Measurements from ENCODE around the gene TRAF5.

Gene TRAF5

DNA sequence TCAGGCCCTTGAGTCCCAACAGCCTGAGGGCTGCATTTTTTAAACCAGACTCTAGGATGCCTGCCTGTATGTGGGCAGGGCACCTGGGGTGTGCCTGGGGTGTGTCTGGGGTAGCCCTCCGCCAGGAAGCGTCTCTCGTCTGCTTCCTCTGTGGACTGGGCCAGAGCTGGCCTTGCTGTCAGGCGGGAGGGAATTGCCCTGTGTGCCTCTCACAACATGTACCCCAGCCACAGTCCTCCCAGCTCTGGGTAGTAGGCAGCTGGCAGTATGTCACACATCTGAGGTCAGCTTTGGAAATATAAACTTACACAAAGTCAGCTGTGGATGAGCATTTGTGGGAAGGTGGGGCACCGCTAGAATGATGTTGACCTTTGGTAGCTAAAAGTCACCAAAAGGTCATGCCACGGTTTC, 13.0 kb downstream of the TRAF5 start:
- ChIA-PET POLR2A (no interaction called here), CTCF (no interaction called here)
- TF ChIP-seq ARNT (IDR thresholded peaks at IDR 0.05) (no peak), ZNF384 (IDR thresholded peaks at IDR 0.05) (no peak), ELF4 (IDR thresholded peaks at IDR 0.05) (no peak), L3MBTL2 (conservative IDR thresholded peaks at IDR 0.05) (no peak), HDGF (IDR thresholded peaks at IDR 0.05; ENCODE audit: borderline replicate concordance) (no peak), FOXK2 (IDR thresholded peaks at IDR 0.05) (no peak), SUZ12 (IDR thresholded peaks at IDR 0.05) (no peak), LEF1 (IDR thresholded peaks at IDR 0.05; ENCODE audit: borderline replicate concordance) (no peak), NFRKB (IDR thresholded peaks at IDR 0.05) (no peak), SP1 (IDR thresholded peaks at IDR 0.05) (no peak), FOXA1 (IDR thresholded peaks at IDR 0.05) (no peak)
- TF ChIP-seq, protein P1, sequence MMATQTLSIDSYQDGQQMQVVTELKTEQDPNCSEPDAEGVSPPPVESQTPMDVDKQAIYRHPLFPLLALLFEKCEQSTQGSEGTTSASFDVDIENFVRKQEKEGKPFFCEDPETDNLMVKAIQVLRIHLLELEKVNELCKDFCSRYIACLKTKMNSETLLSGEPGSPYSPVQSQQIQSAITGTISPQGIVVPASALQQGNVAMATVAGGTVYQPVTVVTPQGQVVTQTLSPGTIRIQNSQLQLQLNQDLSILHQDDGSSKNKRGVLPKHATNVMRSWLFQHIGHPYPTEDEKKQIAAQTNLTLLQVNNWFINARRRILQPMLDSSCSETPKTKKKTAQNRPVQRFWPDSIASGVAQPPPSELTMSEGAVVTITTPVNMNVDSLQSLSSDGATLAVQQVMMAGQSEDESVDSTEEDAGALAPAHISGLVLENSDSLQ (IDR thresholded peaks at IDR 0.05): no peak
- no peak for DNase-seq (ENCODE audit: extremely low spot score)

DNA sequence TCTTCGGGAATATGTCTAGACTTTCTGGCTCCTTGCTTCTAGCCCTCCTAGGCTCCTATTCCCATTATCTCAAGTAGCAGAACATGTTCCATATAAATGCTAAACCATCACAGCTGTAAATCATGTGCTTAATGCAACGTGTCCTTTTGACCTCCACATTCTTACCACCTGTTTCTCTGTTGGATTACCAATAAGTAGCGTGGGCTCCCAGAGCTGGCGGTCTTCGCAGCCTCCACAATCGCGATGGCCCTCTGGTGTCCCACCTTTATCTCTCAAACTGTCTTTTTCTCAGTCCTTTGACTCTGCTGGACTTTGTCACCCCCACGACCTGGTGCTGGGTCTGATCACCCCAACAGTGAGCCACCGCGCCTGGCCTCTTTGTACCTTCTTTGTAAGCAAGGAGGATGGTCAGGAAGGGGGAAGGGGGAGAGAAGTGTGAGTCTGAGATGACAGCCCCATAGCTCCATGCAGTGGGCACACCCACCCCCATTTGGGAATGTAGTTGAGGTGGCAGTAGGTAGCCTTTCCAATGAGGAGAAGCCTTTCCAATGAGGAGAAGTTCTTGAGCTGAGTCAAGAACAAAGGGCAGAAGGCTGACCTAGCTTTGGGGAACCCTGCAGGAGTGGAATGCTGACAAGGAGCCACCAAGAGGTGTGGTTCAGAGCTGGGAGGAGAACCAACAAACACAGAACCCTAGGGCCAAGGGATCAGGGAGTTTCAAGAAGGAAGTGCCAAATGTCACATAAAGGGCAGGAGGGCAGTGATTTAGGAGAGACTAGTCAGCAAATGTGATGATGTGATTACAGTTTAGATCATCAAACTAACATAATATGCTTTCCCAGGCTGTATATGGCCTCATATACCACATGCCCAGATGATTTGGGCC, 14.2 kb downstream of the TRAF5 start:
- DNase-seq (ENCODE audit: extremely low spot score): no peak
- TF ChIP-seq NFRKB (IDR thresholded peaks at IDR 0.05) (no peak), LEF1 (IDR thresholded peaks at IDR 0.05; ENCODE audit: borderline replicate concordance) (no peak), ELF4 (IDR thresholded peaks at IDR 0.05) (no peak), FOXA1 (IDR thresholded peaks at IDR 0.05) (no peak), ARNT (IDR thresholded peaks at IDR 0.05) (no peak), HDGF (IDR thresholded peaks at IDR 0.05; ENCODE audit: borderline replicate concordance) (no peak), FOXK2 (IDR thresholded peaks at IDR 0.05) (no peak), TARDBP (IDR thresholded peaks at IDR 0.05) (no peak), L3MBTL2 (conservative IDR thresholded peaks at IDR 0.05) (no peak), BHLHE40 (IDR thresholded peaks at IDR 0.05; ENCODE audit: borderline replicate concordance) (no peak), CTBP1 (IDR thresholded peaks at IDR 0.05; ENCODE audit: borderline replicate concordance) (no peak)
- POLR2A ChIA-PET: interaction anchor here (0.8 kb wide), 1 partner anchor 14 kb away, joined by 4 read pairs; the partner anchor contains the start of gene TRAF5
- CTCF ChIA-PET: no interaction called here

DNA sequence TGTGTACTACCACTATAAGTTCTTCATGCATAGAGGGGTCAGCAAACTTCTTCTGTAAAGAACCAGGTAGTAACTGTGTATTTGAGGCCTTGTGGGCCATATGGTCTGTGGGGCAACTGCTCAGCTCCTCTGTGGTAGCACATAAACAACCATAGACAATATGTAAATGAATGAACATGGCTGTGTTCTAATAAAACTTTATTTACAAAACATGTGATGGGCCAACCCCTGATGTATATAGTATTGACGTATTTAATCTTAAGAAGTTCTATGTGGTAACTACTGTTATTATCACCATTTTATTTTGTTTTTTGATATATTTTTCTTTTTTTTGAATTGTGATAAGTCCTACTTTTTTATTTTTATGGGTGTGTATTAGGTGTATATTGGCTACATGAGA, 15.4 kb downstream of the TRAF5 start:
- TF ChIP-seq ZNF384 (IDR thresholded peaks at IDR 0.05): no peak
- no peak for TF ChIP-seq ELF4 (IDR thresholded peaks at IDR 0.05)
- no peak for TF ChIP-seq FOXA1 (IDR thresholded peaks at IDR 0.05)
- TF ChIP-seq HDGF (IDR thresholded peaks at IDR 0.05; ENCODE audit: borderline replicate concordance): no peak
- TF ChIP-seq LEF1 (IDR thresholded peaks at IDR 0.05; ENCODE audit: borderline replicate concordance): no peak
- no peak for TF ChIP-seq SUZ12 (IDR thresholded peaks at IDR 0.05)
- TF ChIP-seq TARDBP (IDR thresholded peaks at IDR 0.05): no peak
- TF ChIP-seq FOXK2 (IDR thresholded peaks at IDR 0.05): no peak
- no peak for TF ChIP-seq NFRKB (IDR thresholded peaks at IDR 0.05)
- no peak for TF ChIP-seq L3MBTL2 (conservative IDR thresholded peaks at IDR 0.05)
- TF ChIP-seq ARNT (IDR thresholded peaks at IDR 0.05): no peak
- TF ChIP-seq CTBP1 (IDR thresholded peaks at IDR 0.05; ENCODE audit: borderline replicate concordance): no peak
- TF ChIP-seq, protein P1 (IDR thresholded peaks at IDR 0.05): no peak
- no peak for TF ChIP-seq SP1 (IDR thresholded peaks at IDR 0.05)
- TF ChIP-seq FOXM1 (IDR thresholded peaks at IDR 0.05; ENCODE audit: borderline replicate concordance): no peak
- TF ChIP-seq BHLHE40 (IDR thresholded peaks at IDR 0.05; ENCODE audit: borderline replicate concordance): no peak
- DNase-seq (ENCODE audit: extremely low spot score): no peak
- ChIA-PET CTCF (no interaction called here), POLR2A (no interaction called here)

DNA sequence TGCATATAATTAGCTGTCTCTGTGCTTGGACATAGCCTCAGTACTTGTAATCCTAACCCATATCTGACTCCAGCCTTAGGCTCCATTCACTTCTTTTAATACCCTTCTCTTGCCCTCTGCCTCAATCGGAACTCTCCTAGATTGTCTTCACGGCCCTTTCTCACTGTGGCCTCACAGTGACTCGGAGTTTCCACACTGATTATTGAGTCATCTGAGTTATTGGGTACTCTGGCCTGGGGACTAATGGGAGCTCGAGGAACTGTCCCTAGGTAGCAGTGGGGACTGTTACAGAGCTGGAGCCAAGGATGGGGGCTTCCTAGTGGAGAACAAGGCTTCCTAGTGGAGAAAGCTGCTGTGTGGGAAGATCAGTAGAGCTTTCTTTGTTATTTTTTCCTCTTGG, 17.0 kb downstream of the TRAF5 start:
- CTCF ChIA-PET: interaction anchor here (0.9 to 1.5 kb wide), 2 partner anchors 127 to 133 kb away, joined by 3 to 5 read pairs; no protein-coding TSS in a partner anchor
- DNase-seq (ENCODE audit: extremely low spot score): no peak
- TF ChIP-seq, protein P1 (IDR thresholded peaks at IDR 0.05): no peak
- no peak for TF ChIP-seq FOXM1 (IDR thresholded peaks at IDR 0.05; ENCODE audit: borderline replicate concordance)
- no peak for TF ChIP-seq NFRKB (IDR thresholded peaks at IDR 0.05)
- TF ChIP-seq BHLHE40 (IDR thresholded peaks at IDR 0.05; ENCODE audit: borderline replicate concordance): no peak
- TF ChIP-seq SP1 (IDR thresholded peaks at IDR 0.05): no peak
- no peak for TF ChIP-seq SUZ12 (IDR thresholded peaks at IDR 0.05)
- no peak for TF ChIP-seq ARNT (IDR thresholded peaks at IDR 0.05)
- no peak for TF ChIP-seq L3MBTL2 (conservative IDR thresholded peaks at IDR 0.05)
- TF ChIP-seq FOXK2 (IDR thresholded peaks at IDR 0.05): no peak
- TF ChIP-seq FOXA1 (IDR thresholded peaks at IDR 0.05): no peak
- TF ChIP-seq CTBP1 (IDR thresholded peaks at IDR 0.05; ENCODE audit: borderline replicate concordance): no peak
- TF ChIP-seq ELF4 (IDR thresholded peaks at IDR 0.05): no peak
- no peak for TF ChIP-seq HDGF (IDR thresholded peaks at IDR 0.05; ENCODE audit: borderline replicate concordance)
- no peak for TF ChIP-seq LEF1 (IDR thresholded peaks at IDR 0.05; ENCODE audit: borderline replicate concordance)
- POLR2A ChIA-PET: no interaction called here

DNA sequence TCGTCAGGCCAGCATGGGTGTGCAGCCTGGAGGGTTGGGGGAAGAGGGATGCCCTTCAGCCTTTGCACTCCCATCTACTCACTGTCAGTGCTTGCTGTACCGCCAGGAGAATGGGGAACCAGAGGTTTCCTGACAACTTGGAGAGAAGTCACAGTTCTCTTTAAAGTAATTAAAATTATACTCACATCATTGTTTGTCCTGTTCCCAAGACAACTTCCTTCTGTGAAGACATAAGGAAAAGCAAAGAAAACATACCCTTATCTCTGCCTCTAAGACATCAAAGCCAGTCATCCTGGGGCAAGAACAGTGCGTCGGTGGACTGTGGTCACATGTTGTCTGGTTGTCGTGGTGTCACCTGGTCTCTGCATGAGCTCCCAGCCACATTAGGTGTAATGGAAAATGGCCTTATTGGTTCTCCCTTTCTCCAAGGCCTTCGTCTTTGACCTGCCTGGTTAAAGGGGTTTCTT, 17.6 kb downstream of the TRAF5 start:
- no peak for DNase-seq (ENCODE audit: extremely low spot score)
- ChIA-PET CTCF (interaction anchor here (0.5 to 1.5 kb wide), 3 partner anchors 46 to 132 kb away, joined by 3 to 5 read pairs (median 4); no protein-coding TSS in a partner anchor), POLR2A (no interaction called here)
- no peak for TF ChIP-seq ELF4 (IDR thresholded peaks at IDR 0.05)
- TF ChIP-seq, protein P1 (IDR thresholded peaks at IDR 0.05): no peak

All from HEK293T (cell line).